ENCODE data around the gene DBT. TPM values are rescaled to one million over a fixed set of nuclear protein-coding genes. Genes with fewer than 3 reads are reported as not detected.

The DBT gene
- total and polyA plus RNA-seq, 2 of the 8 experiments (the other 6 are each of a cell fraction or from before 2014, with no cell fraction given): 3.3 to 24.6 TPM

- Histone ChIP-seq H3K23ac (ENCODE audit: insufficient read length) (no peak overlapping the region), H2AFZ (ENCODE audit: low read length) (no peak overlapping the region), H3K79me1 (ENCODE audit: low read depth, low read length) (no peaks in the 10 kb centered on the region), H3K9ac (replicated peaks in 1 of 4; ENCODE audit: extremely low read depth in 1 of 4, low read depth in 3 of 4, low read length in 3 of 4) (no peak overlapping the region), H3K23me2 (ENCODE audit: low read depth, low read length) (no peaks in the 10 kb centered on the region), H3K27me3 (replicated peaks in 1 of 4; ENCODE audit: control insufficient read depth in 3 of 4, extremely low read depth in 1 of 4, insufficient read depth in 3 of 4, low read length in 3 of 4) (no peaks in the 10 kb centered on the region), H2BK12ac (ENCODE audit: low read depth, low read length) (no peak overlapping the region), H3K9me3 (ENCODE audit: insufficient read depth in 2 of 2, low read depth in 1 of 2, low read length in 1 of 2) (no peaks in the 10 kb centered on the region), H4K20me1 (replicated peaks in 1 of 2; ENCODE audit: control insufficient read depth in 1 of 2, insufficient read depth in 2 of 2, low read length in 2 of 2) (no peaks in the 10 kb centered on the region), H3K36me3 (ENCODE audit: control insufficient read depth in 2 of 4, insufficient read depth in 4 of 4, low read length in 3 of 4) (peaks cover 0 to 58% (median 27%) of the 10 kb centered on the region in 4 experiments; a peak in 6 of 8 replicates), H2BK5ac (ENCODE audit: low read depth, low read length) (no peak overlapping the region), H3K27ac (ENCODE audit: low read depth, low read length) (no peak overlapping the region), H2BK20ac (ENCODE audit: low read length) (no peak overlapping the region), H3K4me2 (ENCODE audit: insufficient read depth in 1 of 2, low read depth in 2 of 2, low read length in 2 of 2) (no peak overlapping the region), H2AK5ac (ENCODE audit: low read depth, low read length) (no peak overlapping the region), H2BK15ac (ENCODE audit: low read length) (no peak overlapping the region), H3K79me2 (ENCODE audit: control insufficient read depth in 1 of 2, insufficient read depth in 2 of 2, low read length in 2 of 2) (no peaks in the 10 kb centered on the region), H2BK120ac (replicated peaks; ENCODE audit: low read depth, low read length) (no peak overlapping the region), H3K4ac (replicated peaks; ENCODE audit: insufficient read length, low read depth, low read length) (no peak overlapping the region), H4K8ac (ENCODE audit: extremely low read depth, insufficient read depth, low read length) (no peak overlapping the region), H4K91ac (replicated peaks; ENCODE audit: insufficient read length, low read length) (no peak overlapping the region), H3K56ac (replicated peaks; ENCODE audit: insufficient read length, low read depth, low read length) (no peak overlapping the region), H3K4me3 (ENCODE audit: extremely low read depth in 1 of 4, insufficient read depth in 2 of 4, low read depth in 3 of 4, low read length in 4 of 4) (no peak overlapping the region), H3K4me1 (replicated peaks in 1 of 4; ENCODE audit: control insufficient read depth in 3 of 4, insufficient read depth in 4 of 4, low read length in 3 of 4) (no peaks in the 10 kb centered on the region), H4K5ac (ENCODE audit: insufficient read length, low read depth, low read length) (no peak overlapping the region), H3K18ac (ENCODE audit: extremely low read depth, low read length) (no peak overlapping the region), H3K14ac (ENCODE audit: insufficient read length) (no peak overlapping the region)
- ChIA-PET POLR2A (ENCODE audit: partially characterized antibody) (no interaction called here), CTCF (ENCODE audit: partially characterized antibody) (no interaction called here)
- DNase-seq (ENCODE audit: low read depth in 1 of 2, low spot score in 2 of 2) (no peak), FAIRE-seq (no peak)
- 90% methylated on average over 1 of the region's 1 CpG; no CpG with 5 or more reads in 1 of the 2 experiments for WGBS, 2 experiments (ENCODE audit: extremely low coverage in 1 of 2, insufficient coverage in 1 of 2, insufficient read length in 1 of 2, insufficient replicate concordance in 2 of 2, low coverage in 1 of 2, low lambda C conversion rate in 2 of 2, missing lambda C conversion rate in 1 of 2)
- TF ChIP-seq KDM1A (IDR thresholded peaks at IDR 0.05; ENCODE audit: borderline replicate concordance, low read length): no peak
- TF ChIP-seq RXRA (IDR thresholded peaks at IDR 0.05; ENCODE audit: insufficient read depth, low read depth, low read length): no peak
- no peak for TF ChIP-seq MAX (IDR thresholded peaks at IDR 0.05)
- TF ChIP-seq KDM5A (IDR thresholded peaks at IDR 0.05; ENCODE audit: low read length): no peak
Measured at GRCh38 chr1:100232156-100232555, 17.5 kb downstream of the DBT start.

All from H1 (cell line).